Activated T-helper 1 cell treated with anti-CD3 and anti-CD28 coated beads, Interleukin-12 subunit alpha, Interleukin-12 subunit beta, Interleukin-2, Interleukin-4 antibody, amounts not matched to agents 30 ng/mL and 10 ng/mL and 1 ng/mL, durations not matched to agents 14 hours and 24 hours and 36 hours (primary cell): ENCODE results near the gene SLX4. TPM values are rescaled to one million over a fixed set of nuclear protein-coding genes. Genes with fewer than 3 reads are reported as not detected.
A peak's percentile ranks its signal among the peaks of the same experiment; 100 is the strongest.
"Not testable (repeated sequence)": the region's sequence is repeated elsewhere in the genome, so short reads cannot be mapped to it uniquely, and the experiment has no call there.

Experiments
- DNase-seq: peaks from one replicate; pipeline ENCODE4 v3.0.0; 2021; ENCODE audit warnings: low spot score
- H3K27ac Mint-ChIP-seq: one replicate; pipeline ENCODE4 v1.8.0; 2021; ENCODE audit warnings: mild to moderate bottlenecking, mixed read lengths
- H3K27me3 Mint-ChIP-seq: one replicate; pipeline ENCODE4 v1.8.0; 2022; ENCODE audit warnings: mild to moderate bottlenecking, moderate library complexity, mixed read lengths; ENCODE audit not compliant: insufficient read depth
- H3K36me3 Mint-ChIP-seq: one replicate; pipeline ENCODE4 v1.8.0; 2021; ENCODE audit warnings: low read depth, mixed read lengths
- H3K4me1 Mint-ChIP-seq: one replicate; pipeline ENCODE4 v1.8.0; 2021; ENCODE audit warnings: low read depth, mixed read lengths
- H3K4me3 Mint-ChIP-seq: one replicate; pipeline ENCODE4 v1.8.0; 2021; ENCODE audit warnings: mild to moderate bottlenecking, moderate library complexity, mixed read lengths
- H3K9me3 Mint-ChIP-seq: one replicate; pipeline ENCODE4 v1.8.0; 2021; ENCODE audit warnings: mixed read lengths
- intact Hi-C: fragments of 100-400 bp; cut with micrococcal nuclease; formaldehyde crosslinking; loops from one replicate; pipeline ENCODE4 v1.15.1; 2024
- total RNA-seq: library from RNA; stranded (reverse); gene quantifications from 2 replicates; pipeline ENCODE4 v1.2.3, GENCODE V29; 2022

The SLX4 gene
- total RNA-seq, 1 donor from 2014 or later, result 10.3 TPM

DNA sequence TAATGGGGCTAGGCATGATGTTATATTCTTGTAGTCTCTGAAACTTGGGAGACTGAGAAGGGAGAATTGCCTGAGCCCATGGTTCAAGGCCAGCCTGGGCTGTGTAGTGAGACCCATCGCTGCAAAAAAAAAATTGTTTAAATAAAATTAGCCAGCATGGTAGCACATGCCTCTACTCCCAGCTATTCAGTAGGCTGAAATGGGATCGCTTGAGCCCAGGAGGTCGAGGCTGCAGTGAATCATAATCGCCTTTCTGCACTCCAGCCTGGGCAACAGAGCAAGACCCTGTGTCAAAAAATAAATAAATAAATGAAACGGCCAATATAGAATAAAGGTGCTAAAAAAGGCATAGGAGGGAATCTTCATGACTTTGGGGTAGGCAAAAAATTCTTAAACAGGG is 13.9 kb upstream of the SLX4 start:
- H3K9me3 Mint-ChIP-seq, result no peaks in the 10 kb centered on the region
- no peak for DNase-seq
- no peak overlapping the region for H3K27ac Mint-ChIP-seq
- H3K4me1 Mint-ChIP-seq, result peaks cover 16% of the 10 kb centered on the region
- H3K36me3 Mint-ChIP-seq, result peaks cover 1% of the 10 kb centered on the region
- H3K4me3 Mint-ChIP-seq, result no peak overlapping the region
- intact Hi-C loops, result no loop called here
- no peaks in the 10 kb centered on the region for H3K27me3 Mint-ChIP-seq

DNA sequence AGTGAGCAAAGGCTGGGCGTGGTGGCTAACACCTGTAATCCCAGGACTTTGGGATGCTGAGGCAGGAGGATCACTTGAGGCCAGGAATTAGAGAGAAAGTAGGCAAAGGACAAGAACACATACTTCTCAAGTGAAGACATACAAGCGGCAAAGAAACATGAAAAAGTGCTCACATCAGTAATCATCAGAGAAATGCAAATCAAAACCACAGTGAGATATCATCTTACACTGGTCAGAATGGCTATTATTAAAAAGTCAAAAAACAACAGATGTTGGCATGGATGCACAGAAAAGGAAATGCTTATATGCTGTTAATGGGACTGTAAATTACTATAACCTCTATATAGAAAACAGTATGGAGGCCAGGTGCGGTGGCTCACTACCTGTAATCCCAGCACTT is 12.2 kb upstream of the SLX4 start:
- Mint-ChIP-seq H3K4me1 (peaks cover 16% of the 10 kb centered on the region), H3K36me3 (peaks cover 1% of the 10 kb centered on the region), H3K27ac (no peak overlapping the region), H3K4me3 (no peak overlapping the region), H3K9me3 (no peaks in the 10 kb centered on the region), H3K27me3 (no peaks in the 10 kb centered on the region)
- DNase-seq, result no peak
- intact Hi-C loops, result no loop called here

- H3K27me3 Mint-ChIP-seq, result no peaks in the 10 kb centered on the region
- intact Hi-C loops, result loop anchor here (10.0 kb wide), 1 partner anchor 354 kb away; no protein-coding TSS in a partner anchor
- no peak overlapping the region for H3K27ac Mint-ChIP-seq
- H3K4me1 Mint-ChIP-seq, result peaks cover 12% of the 10 kb centered on the region
- no peak overlapping the region for H3K4me3 Mint-ChIP-seq
- peaks cover 3% of the 10 kb centered on the region for H3K9me3 Mint-ChIP-seq
- no peak for DNase-seq
- H3K36me3 Mint-ChIP-seq, result peaks cover 17% of the 10 kb centered on the region
Observed at GRCh38 chr16:3618769-3619141, 7.3 kb upstream of the SLX4 start.

GRCh38 chr16:3612510-3613466 is 1.4 kb upstream of the SLX4 start:
- Mint-ChIP-seq H3K9me3 (peaks cover 3% of the 10 kb centered on the region), H3K4me3 (peak overlapping the region; percentile 98), H3K4me1 (peaks cover 52% of the 10 kb centered on the region), H3K36me3 (peaks cover 30% of the 10 kb centered on the region), H3K27me3 (no peaks in the 10 kb centered on the region), H3K27ac (peak overlapping the region; percentile 40)
- intact Hi-C loops, result loop anchor here (5.0 to 10.0 kb wide), 2 partner anchors 348 to 660 kb away; partner anchors contain the start of gene TFAP4
- no peak for DNase-seq

- Mint-ChIP-seq H3K36me3 (peaks cover 25% of the 10 kb centered on the region), H3K4me1 (peaks cover 52% of the 10 kb centered on the region), H3K27ac (peak overlapping the region; percentile 81), H3K27me3 (no peaks in the 10 kb centered on the region), H3K4me3 (peak overlapping the region; percentile 98), H3K9me3 (no peaks in the 10 kb centered on the region)
- no peak for DNase-seq
- intact Hi-C loops, result loop anchor here (1.0 to 10.0 kb wide), 9 partner anchors 31 to 662 kb away; partner anchors contain the start of genes ADCY9, CREBBP, TFAP4 and TRAP1
Observed at GRCh38 chr16:3610698-3611145, 684 bp downstream of the SLX4 start.

DNA sequence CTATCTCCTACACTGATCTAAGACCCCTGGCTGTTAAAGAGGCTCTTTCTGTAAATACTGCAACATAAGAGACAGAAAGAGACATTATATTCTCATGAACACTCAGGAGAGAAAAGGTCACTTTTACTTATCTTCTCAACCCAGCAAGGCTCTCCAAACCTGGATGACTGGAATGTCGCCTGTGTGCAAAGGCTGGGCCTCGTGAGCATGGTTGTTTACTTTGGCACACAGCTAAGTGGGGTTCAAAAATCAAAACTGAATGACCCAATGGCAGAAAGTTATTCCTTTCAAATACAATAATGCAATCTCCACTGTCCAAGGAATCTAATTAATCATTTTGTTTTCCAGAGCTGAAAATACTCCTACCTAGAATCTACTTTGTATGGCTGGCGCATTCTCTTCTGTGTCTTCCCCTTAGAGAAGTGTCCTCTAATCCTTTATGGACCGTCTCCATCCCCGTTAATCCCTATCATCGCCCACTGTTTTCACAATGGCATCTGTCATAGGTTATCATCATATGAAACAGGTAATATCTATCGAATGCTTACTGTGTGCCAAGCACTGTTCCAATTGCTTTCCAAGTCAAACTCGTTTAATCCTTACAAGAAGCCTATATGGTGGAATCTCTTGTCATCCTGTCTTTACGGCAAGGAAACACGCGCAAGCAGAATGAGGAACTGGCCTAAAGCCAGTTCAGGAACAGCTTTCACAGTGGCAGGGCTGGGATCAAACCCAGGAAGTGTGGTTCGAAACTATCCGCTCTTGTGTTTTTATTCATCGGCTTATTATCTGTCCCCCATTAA is 1.3 kb downstream of the SLX4 start:
- H3K9me3 Mint-ChIP-seq, result no peaks in the 10 kb centered on the region
- DNase-seq, result no peak
- intact Hi-C loops, result loop anchor here (2.0 to 10.0 kb wide), 5 partner anchors 83 to 662 kb away; partner anchors contain the start of genes TFAP4 and TRAP1
- H3K4me1 Mint-ChIP-seq, result peaks cover 47% of the 10 kb centered on the region
- H3K27me3 Mint-ChIP-seq, result no peaks in the 10 kb centered on the region
- H3K4me3 Mint-ChIP-seq, result peak overlapping the region; percentile 98
- H3K36me3 Mint-ChIP-seq, result peaks cover 25% of the 10 kb centered on the region
- peak overlapping the region; percentile 81 for H3K27ac Mint-ChIP-seq

GRCh38 chr16:3608976-3609375 is 2.4 kb downstream of the SLX4 start:
- H3K36me3 Mint-ChIP-seq, result peaks cover 17% of the 10 kb centered on the region

GRCh38 chr16:3608069-3608468 is 3.3 kb downstream of the SLX4 start:
- intact Hi-C loops, result no loop called here
- no peak overlapping the region for H3K27ac Mint-ChIP-seq
- peaks cover 19% of the 10 kb centered on the region for H3K36me3 Mint-ChIP-seq
- DNase-seq, result no peak
- no peaks in the 10 kb centered on the region for H3K9me3 Mint-ChIP-seq
- H3K4me3 Mint-ChIP-seq, result no peak overlapping the region
- H3K27me3 Mint-ChIP-seq, result no peaks in the 10 kb centered on the region
- peaks cover 34% of the 10 kb centered on the region for H3K4me1 Mint-ChIP-seq

More at GRCh38 chr16:3608976-3609375, 2.4 kb downstream of the SLX4 start:
- H3K27me3 Mint-ChIP-seq, intact Hi-C loops, H3K27ac Mint-ChIP-seq, H3K9me3 Mint-ChIP-seq, DNase-seq, H3K4me3 Mint-ChIP-seq: not testable (repeated sequence)
- peaks cover 40% of the 10 kb centered on the region for H3K4me1 Mint-ChIP-seq

DNA sequence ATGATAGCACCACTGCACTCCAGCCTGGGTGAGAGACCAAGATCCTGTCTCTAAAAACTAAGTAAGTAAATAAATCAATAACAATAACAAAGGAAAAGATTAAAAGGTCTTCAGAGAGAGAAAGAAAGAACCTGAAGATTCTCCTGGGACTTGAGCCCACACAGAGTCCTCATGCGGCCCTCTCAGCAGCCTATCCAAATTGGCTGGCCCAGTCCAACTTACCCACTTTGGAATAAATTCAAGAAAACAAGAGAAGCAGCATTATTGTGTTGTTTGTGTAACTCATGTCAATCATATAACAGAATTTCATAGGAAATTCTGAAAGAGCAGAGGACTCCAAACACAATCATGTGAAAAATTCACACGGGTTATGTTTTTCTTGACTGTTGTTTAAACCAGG is 3.8 kb downstream of the SLX4 start:
- intact Hi-C loops, result no loop called here
- Mint-ChIP-seq H3K27me3 (no peaks in the 10 kb centered on the region), H3K9me3 (no peaks in the 10 kb centered on the region)

GRCh38 chr16:3607161-3607560 is 4.2 kb downstream of the SLX4 start:
- no peak overlapping the region for H3K4me3 Mint-ChIP-seq
- H3K4me1 Mint-ChIP-seq, result peaks cover 25% of the 10 kb centered on the region
- H3K9me3 Mint-ChIP-seq, result no peaks in the 10 kb centered on the region
- H3K36me3 Mint-ChIP-seq, result peaks cover 15% of the 10 kb centered on the region
- no peak for DNase-seq
- intact Hi-C loops, result no loop called here
- no peak overlapping the region for H3K27ac Mint-ChIP-seq
- H3K27me3 Mint-ChIP-seq, result no peaks in the 10 kb centered on the region

More for the DNA sequence above, 3.8 kb downstream of the SLX4 start:
- H3K4me1 Mint-ChIP-seq, result peaks cover 30% of the 10 kb centered on the region
- H3K27ac Mint-ChIP-seq, result no peak overlapping the region
- H3K4me3 Mint-ChIP-seq, result no peak overlapping the region
- DNase-seq, result no peak
- peaks cover 16% of the 10 kb centered on the region for H3K36me3 Mint-ChIP-seq

- no peaks in the 10 kb centered on the region for H3K27me3 Mint-ChIP-seq
- intact Hi-C loops, result no loop called here
- peaks cover 16% of the 10 kb centered on the region for H3K36me3 Mint-ChIP-seq
Observed at GRCh38 chr16:3606441-3606840, 5.0 kb downstream of the SLX4 start.

DNA sequence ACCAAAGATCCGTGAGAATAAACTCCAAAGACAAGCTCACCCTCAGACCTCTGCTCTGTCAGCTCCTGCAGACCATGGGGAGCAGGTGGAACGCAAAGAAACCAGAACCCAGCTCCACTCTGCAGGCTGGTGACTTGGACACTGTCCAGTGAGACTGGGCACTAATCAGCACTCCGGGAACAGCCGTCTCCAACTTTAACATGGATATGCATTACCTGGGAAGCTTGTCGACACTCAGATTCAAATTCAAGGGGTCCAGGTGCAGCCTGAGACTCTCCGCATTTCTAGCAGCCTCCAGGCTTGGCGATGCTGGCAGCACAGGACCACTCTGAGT is 9.1 kb downstream of the SLX4 start:
- Mint-ChIP-seq H3K9me3 (no peaks in the 10 kb centered on the region), H3K27ac (no peak overlapping the region), H3K4me3 (no peak overlapping the region), H3K36me3 (peaks cover 18% of the 10 kb centered on the region), H3K4me1 (no peaks in the 10 kb centered on the region), H3K27me3 (no peaks in the 10 kb centered on the region)
- DNase-seq, result no peak
- intact Hi-C loops, result no loop called here

More at GRCh38 chr16:3606441-3606840, 5.0 kb downstream of the SLX4 start:
- no peak for DNase-seq
- Mint-ChIP-seq H3K27ac (no peak overlapping the region), H3K4me1 (peaks cover 19% of the 10 kb centered on the region), H3K4me3 (no peak overlapping the region), H3K9me3 (no peaks in the 10 kb centered on the region)
